NCI-H2029 (cell line): ENCODE data around the gene LHX1.

ENCODE experiments used
- DNase-seq: peaks from one replicate; lab custom pipeline; 2025; lab: John Stamatoyannopoulos, UW

LHX1 gene

DNA sequence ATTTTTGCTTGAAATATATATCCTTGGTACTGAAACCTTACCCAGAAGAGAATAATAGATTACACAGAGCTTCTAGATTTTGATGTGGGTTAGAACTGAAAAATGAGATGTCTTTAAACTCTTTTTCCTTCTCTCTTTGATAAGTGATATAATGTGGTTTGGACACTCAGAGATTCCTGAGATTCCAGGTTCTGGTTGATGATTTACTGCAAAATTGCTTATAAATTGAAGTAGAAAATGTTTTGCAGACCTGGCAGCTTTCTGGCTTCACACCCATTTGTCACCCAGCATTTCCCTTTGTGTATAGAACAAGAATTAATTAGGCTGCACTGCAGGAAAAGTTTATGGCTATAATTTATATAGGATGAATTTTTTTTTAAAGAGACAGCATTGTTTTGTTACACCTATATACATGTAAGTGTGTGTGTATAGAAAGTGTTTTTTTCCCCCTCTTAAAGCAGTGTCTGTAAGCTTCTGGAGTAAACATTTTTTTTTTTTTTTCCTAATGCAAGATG lies 35.0 kb downstream of the LHX1 start:
- no peak for DNase-seq

DNA sequence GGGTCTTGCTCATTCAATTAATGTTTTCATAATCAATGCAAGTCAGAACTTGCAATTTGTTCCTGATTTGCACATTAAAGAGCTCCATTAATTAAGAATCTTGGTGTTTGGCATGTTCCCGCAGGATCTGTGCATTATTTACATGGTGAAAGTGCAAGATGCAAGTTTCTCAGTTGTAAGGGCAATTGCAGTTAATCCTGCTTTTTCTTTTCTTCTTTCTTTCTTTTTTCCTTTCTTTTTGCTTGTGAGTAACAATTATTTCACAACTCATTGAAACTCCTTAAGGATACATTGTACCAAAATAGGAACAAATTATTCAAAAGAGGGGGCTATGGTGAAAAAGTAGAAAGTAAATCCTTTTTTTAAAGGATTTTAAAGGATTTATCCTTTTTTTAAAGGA lies 35.6 kb downstream of the LHX1 start:
- DNase-seq = no peak

DNA sequence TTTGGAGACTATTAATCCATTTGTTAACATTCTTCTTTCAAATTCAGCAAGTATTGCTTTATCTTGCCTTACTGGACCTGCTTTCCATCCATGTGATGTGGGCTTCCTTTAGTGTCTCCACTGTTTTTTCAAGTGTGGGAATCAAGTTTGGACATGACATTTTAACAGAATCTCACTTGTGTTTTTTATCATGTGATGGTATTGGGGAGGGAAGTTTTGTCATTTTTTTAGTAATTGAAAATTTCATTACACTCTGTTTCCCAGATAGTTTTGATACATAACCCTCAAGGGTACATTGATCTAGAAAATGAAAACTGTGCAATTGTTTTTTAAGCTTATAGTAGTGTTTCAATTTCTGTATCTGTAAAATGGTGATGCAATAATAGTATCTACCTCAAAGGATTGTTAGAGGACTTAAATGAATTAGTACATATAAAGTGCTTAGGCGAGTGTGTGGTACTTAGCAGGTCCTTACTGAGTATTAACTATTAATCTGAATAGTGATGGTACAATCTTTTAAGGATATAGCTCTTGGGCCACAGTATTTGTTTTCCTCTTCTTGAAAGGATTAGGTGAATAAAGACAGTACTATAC lies 38.7 kb downstream of the LHX1 start:
- no peak for DNase-seq

DNA sequence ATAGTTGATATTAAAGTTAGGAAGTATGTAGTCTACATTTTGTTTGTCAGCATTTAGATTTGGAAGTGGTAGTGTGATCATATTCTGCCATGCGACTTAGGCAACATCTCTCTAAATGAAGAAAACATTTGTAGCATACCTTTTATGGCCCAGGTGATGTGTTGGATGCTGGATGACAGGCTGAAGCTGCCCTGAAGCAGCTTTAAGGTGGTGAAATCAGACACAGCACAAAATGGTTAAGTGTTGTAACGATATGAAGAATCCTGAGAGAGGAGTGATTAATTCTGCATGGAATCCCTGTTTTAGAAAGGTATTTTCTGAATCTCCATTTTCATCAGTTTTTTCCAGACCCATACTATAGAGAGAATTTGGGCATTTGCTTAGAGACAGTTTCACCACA lies 39.8 kb downstream of the LHX1 start:
- no peak for DNase-seq

DNA sequence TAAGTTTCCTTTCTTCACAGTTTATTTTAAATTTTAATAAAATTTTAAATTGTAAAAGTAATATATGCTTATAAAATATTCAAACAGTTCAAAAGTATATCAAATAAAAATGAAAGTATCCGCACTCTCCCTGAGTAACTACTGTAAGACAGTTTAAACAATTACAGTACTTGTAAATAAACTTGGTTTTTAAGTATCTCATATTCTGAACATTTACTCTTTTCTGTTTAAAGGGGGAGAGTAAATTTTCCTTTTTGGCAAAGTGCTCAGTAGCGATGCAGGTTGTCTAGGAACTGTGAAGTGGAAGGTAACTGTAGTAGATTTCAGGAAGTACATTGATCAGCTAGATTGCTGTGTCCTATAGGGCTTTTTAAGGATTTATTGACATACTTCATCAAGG lies 40.3 kb downstream of the LHX1 start:
- DNase-seq = no peak

DNA sequence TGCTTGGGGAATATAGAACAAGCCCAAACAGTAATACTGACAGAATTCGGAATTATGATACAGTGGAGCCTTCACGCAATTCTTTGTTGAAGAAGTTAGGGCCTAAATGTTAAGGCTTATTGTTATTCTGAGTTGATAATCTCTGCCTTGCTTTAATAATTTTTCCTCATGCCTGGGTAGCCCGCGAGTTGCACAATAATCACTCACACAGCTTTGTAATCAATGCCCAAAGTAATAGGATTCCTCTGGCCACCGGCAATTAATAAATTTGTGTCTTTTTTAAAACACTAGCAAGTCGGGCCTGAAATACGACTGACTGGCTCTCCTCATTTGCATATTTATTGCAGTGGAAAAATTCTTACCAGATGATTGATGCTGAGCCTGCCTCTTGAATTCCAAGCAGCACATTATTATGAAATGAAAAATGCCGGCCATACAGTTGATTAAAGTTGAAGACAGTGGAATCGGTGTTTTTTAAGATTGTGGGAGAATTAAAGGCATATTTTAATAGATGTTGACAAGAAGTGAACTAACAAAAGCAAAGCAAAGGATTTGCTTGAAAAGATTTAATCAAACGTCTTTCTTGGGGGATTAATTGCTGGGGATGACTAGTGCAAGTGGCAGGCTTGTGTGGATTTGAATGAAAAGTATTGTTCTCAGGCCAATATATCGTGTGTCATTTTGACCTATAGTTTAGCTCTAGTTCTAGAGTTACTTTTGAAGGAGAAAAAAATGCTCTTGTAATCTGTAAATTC lies 41.7 kb downstream of the LHX1 start:
- no peak for DNase-seq

DNA sequence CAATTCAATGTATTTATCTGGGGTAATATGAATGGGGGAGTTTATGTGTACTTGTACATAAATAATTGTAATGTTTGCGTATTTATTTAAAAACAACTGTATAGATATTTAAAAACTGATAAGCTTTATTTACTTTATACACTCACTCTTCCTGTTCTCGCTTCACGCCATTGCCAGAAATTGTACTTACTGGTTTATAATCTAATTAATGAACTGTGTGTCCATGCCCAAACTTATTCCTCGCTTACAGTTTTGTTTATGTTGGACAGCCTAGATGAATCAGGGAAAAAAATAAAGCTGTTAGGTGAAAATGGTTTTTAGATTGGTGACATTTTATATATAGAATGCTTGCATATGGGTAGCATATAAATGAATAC lies 42.3 kb downstream of the LHX1 start:
- DNase-seq = no peak

DNA sequence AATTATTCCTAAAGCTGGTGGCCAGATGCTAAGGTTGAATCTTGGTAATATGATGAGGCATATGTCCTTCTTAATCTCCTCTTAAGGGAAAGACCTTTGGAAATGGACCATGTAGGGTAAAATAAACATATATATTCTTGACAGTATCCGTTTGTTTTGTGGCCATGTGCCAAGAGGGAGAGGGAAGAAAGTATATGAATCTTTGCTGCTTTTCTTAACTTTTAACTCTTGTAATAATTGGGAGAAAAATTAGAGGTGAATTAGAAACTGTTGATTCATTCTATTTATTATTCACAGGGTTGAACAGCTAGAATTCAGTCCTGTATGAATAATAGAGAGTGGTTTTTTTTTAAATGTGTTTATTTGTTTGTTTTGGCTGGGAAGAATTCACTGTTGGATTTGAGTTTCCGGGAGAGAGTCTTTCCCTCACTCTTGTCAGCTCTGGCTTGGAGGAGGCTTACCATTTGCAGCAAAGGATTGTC lies 43.0 kb downstream of the LHX1 start:
- DNase-seq = peak; percentile 29

DNA sequence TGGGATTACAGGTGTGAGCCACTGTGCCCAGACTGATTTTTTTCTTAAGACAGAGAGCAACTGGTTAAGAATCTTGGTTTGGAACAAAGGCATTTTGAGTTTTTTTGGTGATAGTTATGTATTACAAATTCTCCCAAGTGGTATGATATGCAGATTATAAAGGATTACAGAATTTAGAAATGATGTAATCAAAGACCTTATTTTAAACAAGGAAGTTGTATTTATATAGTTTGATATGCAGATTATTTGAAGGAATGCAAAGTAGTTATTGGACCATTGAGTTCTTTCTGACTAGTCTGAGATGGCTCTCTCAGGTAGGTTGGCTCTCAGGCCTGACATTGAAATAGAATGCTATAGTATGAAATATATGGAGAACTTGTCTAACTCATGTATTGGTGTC lies 46.3 kb downstream of the LHX1 start:
- no peak for DNase-seq

DNA sequence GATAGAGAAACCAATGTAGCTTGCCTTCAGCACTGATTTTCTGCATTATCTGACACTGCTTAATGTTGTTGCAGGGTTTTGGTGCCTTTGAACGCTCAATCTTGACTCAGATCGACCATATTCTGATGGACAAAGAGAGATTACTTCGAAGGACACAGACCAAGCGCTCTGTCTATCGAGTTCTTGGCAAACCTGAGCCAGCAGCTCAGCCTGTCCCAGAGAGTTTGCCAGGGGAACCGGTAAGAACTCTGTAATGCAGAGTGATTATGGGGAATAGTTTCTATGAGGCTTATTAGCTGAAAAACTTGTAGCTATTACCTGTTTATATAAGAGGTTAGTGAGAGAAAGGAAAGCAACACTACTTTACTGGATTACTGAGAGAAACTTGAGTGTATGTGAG lies 51.9 kb downstream of the LHX1 start:
- no peak for DNase-seq

DNA sequence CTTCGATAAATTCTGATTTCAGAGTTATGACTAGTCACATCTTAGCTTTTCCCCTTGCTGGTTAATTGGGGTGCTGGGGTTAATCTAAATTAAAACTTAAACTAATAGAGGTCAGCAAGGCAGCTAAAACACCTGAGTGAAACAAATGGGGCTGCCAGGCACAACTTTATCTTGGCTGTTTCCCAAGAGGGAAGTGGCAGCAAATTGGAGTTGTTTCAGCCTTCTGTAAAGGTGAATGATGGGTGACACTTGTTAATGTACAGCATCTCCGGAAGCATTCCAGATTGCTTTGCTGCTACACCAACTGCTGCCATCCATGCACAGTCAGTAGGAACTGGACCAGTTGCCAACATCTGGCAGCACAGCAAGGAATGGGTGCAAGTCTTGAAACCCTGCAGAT lies 55.4 kb downstream of the LHX1 start:
- DNase-seq = no peak

DNA sequence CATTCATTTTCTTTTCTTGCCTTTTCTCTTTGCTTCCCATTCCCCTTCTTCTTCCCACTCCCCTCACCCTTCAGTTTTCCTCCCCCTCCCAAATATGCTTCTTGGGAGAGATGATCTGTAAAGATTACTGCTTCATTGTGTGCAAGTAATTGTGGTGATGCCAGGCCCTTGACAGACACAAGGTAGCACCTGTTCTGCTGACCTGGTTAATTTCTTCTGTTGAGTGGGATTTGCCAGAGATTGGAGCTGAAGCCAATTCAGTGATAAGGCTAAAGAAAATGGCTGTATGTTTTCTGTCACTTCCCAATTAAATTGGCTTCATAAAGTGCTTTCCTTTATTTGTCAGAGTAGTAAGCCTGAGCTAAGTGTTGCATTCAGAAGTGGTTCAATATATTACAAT lies 56.0 kb downstream of the LHX1 start:
- DNase-seq = no peak
